COR-L47 (cell line): ENCODE data around the gene MDP1.

Experiments
- DNase-seq: peaks from one replicate; lab custom pipeline; 2025; lab: John Stamatoyannopoulos, UW

MDP1 gene

GRCh38 chr14:24215495-24216344 lies at the start of gene MDP1:
MDP1 (minus strand) TSS chr14:24216066; CDS start chr14:24215955, 111 bp downstream.
- peak; percentile 79 for DNase-seq

DNA sequence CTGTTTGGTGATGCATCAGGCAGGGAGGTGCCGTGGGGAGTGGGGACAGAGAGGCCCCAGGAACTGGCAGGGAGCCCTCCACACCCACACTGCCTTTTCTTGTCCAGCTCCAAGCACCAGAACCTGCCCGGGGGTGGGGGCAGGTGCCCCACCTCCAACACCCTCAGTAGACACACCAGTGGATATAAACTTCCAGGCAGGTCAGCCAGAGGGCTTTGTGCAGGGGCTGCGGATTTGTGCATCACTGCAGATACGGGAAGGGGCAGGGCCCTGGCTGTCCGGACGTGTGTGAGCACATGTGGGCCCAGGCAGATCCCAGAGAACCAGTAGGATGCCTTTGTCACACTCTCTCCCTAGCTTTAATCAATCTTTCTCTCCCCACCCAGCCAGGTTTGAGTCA lies 48.4 kb upstream of the MDP1 start:
- no peak for DNase-seq

- no peak for DNase-seq
Measured at GRCh38 chr14:24263848-24264247, 48.0 kb upstream of the MDP1 start.

- DNase-seq: no peak
Measured at GRCh38 chr14:24262821-24263733, 47.2 kb upstream of the MDP1 start, which contains the start of gene TGM1. TGM1 (minus strand) TSS chr14:24263177; CDS start chr14:24262352, 825 bp downstream.

DNA sequence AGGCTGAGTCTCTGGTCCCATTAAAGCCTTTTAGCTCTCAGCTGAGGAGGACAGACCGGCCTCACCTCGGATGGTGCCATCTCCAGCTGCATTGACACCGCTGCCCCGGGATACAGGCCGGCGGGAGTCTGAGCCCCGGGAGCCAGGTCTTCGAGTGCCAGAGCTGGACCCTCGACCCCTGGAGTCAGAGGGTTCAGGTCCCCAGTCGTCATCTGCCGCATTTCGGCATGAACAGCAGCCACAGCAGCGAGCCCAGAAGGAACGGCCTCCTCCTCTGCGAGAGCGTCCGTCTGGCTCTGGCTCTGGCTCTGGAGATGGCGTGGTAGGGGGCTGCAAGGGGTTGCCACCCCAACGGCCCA lies 46.1 kb upstream of the MDP1 start:
- no peak for DNase-seq

DNA sequence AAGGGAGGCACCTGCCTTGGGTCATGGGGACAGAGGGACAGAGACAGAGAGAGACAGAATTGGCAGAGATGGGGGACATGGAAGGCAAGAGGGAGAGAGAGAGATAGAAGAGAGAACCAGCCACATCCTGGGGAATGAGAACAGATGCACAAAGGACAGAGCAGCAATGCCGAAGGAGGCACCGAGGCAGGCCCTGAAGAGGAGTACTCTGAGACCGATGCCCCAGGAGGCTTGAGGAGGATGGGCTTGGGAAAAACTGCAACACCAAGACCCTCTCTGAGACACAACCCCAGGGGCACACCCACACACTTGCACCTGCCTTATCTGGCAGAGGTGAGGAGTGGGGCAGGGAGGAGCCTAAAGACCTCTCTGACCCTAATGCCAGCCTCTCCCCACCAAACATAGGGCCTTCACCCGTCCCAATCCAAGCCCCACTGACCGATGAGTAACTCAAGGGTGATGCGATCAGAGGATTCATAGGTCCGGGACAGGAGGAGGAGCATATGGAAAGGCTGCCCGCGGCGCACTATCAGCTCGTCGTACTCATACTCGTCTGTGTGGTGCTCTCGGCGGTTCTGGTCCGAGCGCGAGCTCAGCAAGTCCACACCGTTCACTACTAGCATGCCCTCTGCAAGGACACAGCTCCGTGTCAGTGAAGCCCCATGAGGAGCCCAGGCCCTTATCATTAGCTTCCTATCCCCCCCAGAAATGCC lies 45.5 kb upstream of the MDP1 start:
- no peak for DNase-seq

GRCh38 chr14:24260780-24261157 lies 44.9 kb upstream of the MDP1 start:
- no peak for DNase-seq

- DNase-seq: no peak
Measured at GRCh38 chr14:24260026-24260779, 44.3 kb upstream of the MDP1 start.

GRCh38 chr14:24259282-24260025 lies 43.6 kb upstream of the MDP1 start:
- no peak for DNase-seq

- DNase-seq: no peak
Measured at GRCh38 chr14:24258548-24259265, 42.8 kb upstream of the MDP1 start.

GRCh38 chr14:24258119-24258518 lies 42.3 kb upstream of the MDP1 start:
- no peak for DNase-seq

DNA sequence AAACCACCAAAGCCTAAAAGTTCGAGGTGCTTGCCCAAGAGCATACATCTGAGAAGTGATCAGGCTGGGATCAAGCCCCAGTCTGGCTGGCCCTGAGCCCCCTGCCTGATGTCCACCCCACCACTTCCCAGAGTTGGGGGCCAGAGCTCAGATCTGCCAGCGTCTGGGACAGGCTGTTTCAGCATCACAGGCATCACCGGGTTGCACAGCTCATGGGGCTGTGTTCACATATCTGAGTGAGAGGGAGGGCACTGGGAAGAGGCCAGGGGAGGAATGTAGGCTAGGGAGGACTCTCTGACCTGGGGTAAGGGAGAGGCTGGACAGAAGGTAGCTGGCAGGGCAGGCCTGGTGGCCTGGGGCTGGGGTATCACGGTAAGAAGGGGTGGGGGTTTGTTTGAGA lies 41.1 kb upstream of the MDP1 start:
- DNase-seq: no peak

GRCh38 chr14:24255931-24256711 lies 40.3 kb upstream of the MDP1 start:
- no peak for DNase-seq

GRCh38 chr14:24255438-24255837 lies 39.6 kb upstream of the MDP1 start:
- no peak for DNase-seq

DNA sequence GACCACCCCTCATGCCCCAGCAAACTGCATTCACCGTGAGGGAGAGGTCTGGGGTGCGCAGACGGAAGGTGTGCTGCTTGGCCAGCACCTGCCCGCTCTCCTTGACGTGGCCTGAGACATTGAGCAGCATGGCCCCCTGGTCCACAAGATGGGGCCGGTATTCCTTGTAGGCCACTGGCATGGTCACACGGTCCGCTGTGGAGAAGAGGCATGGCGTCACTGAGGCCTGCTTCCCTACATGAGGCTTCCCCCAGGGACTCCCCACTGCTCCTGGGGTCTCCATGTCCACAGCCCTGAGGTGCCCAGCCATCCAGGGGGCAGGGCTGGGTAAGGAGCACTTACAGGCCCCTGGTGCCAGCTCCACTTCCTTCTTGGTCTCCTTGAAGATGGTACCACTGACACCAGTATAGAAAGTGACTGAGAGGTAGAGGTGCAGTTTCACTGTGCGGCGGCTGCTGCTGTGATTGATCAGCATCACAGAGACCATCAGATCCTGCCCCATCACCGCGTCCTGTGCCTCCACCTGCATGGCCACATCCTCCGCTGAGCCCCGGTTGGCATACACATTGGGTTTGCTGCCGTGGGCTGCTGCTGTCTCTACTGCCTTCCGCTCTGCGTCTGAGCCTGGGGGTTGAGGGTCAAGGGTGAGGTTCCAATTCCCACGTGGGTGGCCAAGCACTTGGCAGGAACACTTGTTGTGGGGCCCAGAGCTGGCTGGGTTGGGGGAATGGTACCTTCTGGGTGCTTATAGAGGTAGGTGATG lies 38.9 kb upstream of the MDP1 start:
- no peak for DNase-seq

- no peak for DNase-seq
Measured at GRCh38 chr14:24253936-24254335, 38.1 kb upstream of the MDP1 start.

DNA sequence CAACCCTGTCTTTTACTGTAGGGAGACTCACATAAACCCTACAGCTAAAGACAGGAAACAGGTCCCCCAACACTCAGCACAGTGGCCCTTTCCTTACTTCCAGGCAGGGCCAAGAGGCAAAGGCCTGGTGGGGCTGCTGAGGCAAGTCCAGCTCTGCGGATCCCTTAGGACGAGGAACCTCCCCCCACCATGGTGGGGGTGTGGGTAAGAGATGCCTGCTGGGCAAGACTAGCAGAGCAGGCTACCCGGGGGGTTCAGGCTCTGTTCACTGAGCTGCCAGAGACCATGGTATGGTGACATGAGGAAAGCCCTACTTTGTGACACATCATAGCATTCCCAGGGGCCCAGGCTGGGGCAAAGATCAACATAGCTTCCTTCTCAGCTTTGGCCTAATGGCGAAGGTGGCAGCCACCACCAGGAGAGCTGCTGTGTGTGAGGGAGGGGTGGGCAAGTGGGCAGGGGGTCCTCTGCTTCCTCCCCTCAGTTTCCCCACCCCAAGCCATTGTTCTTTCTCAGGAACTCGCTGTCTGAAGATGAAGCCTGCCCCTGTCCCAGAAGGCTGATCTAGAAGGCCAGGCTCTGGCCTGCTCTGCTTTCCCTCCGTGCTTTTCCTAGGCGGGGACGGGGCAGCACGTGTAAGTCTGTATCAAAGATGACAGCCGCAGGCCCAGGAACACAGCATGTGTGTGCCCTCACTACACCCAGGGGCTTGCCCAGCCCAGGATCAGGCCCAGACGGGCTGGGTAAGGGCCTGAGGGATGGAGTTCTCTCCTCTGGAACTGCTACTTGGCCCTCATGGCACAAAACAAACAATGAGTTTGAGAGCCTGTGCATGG lies 36.6 kb upstream of the MDP1 start:
- DNase-seq: no peak

- no peak for DNase-seq
Measured at GRCh38 chr14:24251880-24252288, 36.0 kb upstream of the MDP1 start.
